ENCODE measurements around the gene POMT2.
A peak's percentile ranks its signal among the peaks of the same experiment; 100 is the strongest.

Gene POMT2

DNA sequence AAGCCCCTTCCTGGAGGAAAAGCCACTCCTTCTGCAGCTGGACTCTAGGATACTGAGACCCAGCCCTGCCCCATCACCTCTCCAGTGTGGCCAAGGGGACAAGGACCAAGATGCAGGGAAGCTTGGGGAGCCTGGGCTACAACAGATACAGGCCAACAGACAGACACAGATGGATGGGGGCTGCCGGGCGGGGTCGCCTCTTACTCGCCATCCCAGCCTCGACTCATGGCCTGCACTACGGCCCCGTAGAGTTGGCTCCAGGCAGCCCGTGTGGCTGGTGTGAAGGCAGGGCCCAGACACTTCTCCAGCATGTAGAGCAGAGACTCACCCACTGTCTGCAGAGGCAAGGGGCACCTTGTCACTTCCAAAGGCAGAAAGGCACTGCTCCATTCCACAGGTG lies 54.3 kb downstream of the POMT2 start:
- no peak for DNase-seq

DNA sequence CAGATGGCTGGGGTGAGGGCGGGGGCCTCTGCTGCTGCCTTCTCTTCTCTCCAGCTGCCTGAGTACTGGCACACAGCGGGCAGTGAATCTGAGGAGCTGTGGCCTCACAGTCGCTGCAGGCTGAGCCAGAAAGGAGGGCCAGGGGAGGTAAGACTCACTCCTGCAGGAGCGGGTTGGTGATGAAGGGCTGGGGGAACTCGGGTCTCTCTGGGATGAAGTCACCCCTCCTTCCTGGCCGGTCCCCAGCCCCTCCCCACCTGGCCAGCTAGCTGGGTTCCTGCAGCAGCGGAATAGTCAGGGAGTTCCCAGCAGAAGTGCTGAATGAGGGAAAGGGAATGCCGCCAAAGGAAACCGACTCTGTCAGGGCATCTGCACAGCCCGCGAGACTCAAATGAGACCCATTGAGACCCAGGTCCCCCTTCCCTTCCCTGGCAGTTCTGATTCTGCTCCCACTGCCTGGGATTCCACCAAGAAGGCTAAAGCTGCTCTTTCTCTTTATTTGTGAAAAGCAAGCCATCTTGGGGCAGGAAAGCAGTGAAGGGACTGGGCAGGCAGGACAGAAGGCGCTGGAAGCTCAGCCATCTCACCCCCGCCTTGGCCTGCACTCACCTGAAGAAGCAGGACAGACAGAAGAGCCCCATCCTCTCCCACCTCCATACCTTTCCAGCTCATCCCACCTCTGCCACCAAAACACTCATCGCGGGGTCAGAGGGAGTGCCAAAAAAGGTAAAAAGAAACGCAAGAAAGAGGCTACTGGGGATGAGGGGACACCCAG lies 54.9 kb downstream of the POMT2 start:
- DNase-seq = peak; percentile 90

DNA sequence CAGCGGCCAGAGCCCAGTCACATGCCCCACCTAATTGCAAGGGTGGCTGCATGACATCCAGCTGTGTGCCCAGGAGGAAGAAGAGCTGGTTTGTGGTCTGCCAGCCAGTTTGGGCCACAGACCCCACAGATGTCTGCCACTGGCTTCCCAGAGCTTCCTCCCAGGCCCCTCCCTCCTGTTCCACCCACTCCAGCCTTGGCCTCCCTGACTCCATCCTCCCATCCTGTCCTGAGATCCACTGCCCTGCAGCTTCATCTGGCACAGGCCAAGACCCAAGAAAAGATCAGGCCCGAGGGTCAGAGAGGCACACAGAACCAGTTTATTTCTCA lies 55.5 kb downstream of the POMT2 start:
- DNase-seq = no peak

DNA sequence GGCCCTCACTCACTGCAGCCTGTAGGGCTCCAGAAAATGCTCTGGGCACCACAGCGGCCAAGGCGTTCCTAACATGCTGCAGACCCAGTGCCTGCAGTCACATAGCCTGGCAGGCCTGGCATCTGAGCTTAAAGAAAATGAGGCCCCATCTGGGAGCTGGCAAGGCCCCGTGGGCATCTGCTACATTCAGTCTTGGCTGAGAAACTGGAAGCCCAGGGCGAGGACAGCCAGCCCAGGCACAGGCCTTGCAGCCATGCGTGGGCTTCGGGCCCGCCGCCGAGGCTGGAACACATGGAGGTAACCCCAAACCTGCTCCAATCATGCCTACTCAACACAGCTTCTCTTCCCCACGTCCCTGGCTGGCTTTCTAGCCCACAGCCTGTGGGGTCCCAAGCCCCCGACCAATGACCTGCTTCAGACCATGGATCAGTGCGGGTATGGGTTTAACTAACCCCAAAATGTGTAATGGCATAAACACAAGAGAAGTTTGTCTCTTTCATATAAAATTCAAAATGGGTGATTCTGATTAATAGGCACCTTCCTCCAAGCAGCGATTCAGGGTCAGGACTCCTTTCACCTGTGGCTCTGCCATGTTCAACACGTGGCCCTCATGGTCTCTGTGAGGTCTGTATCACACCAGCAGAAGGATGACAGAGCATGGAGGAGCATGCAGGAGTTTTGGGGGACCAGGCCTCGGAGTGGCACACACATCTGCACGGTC lies 56.1 kb downstream of the POMT2 start:
- DNase-seq = peak; percentile 91

DNA sequence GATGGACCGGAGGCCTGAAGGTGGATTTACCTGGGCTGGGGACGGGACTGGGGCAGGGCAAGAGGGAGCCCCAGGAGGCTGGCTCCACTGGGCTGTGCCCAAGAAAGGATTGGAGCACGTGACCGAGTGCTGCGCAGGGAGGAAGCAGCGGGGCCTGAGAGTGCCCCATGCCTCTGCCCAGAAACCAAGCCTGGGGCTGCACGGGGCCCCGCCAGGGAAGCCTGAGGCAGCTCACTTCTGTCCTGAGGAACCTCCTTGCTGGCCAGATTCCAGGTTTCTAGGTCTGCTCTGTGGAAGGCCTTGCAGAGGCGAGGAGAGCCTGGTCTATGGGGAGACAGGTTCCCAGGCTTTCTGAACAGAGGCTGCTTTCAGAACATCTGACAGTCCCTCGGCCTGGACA lies 60.1 kb downstream of the POMT2 start:
- DNase-seq = no peak

DNA sequence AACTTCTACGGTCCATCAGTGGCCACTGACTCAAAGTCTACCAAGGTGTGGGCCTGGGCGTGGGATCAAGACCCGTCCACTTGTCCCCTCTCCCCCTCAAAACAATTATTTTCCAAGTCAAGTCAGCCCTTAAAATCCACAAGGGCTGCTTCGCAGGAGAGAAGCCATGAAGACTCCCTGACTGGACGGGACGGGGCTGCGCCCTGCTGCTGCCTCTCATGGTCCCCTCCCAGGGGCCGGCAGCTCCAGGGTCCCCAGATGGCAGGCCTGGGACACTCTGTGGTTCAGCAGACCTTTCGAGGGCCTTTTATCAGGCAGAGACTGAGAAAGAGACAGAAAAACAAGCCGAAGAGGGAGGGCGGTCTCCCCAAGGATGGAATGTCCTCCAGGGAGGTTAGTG lies 60.5 kb downstream of the POMT2 start:
- DNase-seq = no peak

DNA sequence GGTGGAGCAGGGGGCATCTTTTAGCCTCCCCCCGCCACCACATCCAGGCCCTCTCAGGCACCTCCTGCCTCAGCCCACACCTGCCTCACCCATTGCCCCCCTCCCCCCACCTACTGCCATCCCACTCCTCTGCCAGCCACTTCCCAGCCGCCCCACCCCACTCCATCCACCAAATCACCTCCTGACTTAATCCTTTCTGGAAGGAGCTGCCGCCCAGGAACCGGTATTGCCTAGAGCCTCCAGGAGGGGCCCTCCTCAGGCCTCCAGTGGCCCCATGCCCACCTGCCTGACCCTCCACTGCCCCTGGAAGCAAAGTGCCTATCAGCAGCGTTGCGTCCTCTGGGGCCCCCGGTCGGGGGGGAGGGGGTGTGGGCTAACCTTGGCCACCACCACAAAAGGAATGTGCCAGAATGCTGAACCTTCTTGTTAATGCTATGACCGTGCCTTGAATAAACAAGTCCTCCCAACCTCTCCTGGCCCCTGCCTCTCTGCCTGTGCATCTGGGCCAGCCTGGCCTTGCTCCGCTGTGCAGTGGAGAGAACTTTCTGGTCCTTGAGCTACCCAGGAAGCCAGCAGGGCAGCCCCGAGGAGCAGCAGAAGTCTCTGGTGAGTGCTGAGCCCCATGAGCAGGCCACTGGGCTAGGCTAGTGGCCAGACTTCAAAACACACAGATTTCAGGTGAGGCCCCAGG lies 61.5 kb downstream of the POMT2 start:
- no peak for DNase-seq

DNA sequence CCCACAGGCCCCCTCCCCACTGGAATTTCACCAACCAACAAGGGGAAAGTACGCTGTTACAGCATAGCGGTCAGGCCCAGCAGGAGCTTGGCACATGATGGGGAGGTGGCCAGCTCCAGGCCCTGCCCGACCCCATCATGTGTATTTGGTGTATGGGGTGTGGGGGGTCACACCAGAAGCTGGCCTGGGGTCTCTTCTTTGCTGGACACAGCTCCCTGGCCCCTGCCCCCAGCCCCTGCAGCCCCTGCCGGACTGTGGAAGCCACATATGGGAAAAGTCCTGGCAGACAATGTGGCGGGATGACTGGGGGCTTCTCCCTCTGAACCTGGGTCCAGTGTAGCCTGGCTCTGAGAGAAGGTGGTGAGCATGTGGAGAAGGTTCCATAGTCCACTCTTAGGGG lies 62.1 kb downstream of the POMT2 start:
- DNase-seq = no peak

DNA sequence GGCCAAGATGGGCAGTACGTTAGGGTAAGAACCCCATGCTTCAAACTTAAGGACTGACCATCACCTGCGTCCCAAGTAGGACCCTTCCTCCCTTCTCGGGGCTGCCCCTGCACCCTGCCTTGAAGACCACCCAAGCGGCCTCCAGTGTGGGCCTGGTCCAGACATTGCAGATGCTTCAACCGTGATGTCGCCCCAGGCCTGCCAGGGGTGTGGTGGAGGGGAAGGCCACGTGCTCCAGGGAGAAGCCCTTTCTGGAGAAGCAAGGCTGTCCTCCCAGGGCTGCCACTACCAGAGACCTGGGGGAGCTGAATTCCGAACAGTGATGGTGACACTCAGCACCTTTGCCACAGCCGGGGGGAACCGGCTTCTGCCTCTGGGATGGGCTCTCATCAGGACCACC lies 63.0 kb downstream of the POMT2 start:
- no peak for DNase-seq

DNA sequence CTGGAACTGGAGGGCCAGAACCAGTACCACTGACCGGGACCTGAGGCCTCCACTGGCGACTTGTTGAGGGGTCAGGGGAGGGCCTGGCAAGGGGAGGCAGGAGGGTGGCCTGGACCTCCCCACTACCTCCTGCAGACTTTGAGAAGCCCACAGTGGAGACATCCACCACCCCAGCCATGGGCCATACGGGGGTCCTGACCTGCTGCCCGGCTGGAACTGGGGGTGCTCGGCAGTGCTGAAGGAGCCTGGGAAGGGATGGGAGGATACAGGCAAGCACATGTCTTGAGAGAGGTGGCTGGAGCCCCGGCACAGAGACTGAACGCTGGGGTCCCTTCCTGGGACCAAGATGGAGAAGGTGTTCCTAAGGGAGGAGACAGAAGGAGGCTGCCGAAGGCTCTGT lies 64.0 kb downstream of the POMT2 start:
- no peak for DNase-seq

DNA sequence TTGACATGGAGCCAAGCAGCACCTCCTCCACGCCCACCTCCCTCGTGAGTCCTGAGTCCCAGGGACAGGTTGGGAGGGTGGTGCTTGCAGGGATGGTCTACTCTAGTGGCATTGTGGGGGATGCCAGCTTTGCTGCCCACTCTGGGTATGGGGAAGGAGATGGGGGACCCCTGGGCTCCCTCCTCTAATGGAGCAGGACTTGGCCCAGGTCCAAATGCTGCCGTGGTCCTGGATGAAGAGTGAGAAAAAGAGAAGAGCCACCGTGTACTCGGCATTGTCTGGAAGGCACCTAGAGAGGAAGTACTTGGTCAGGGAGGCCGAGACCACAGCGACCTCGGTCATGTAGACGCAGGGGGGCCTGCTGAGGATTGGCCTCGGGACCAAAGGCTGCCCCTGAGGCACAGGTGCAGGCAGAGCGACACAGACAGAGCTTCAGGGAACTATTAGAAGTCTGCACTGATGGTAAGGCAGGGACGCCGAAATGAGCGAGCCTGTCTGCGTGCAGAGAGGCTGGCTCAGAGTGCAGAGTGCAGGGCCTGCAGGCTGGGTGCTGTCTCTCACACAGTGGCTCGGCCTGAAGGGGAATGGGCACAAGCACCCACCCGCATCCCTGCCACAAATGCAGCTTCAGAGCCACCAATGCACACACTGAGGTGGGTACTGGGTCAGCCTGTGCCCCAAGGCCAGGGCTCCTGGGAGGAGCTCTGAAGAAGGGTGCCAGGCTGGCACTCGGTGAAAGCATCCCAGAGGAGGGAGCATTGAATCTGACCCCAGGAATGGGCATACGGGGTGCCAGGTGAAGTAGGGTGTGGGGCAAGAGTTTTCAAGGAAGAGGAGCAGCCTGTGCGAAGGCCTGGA lies 67.1 kb downstream of the POMT2 start:
- no peak for DNase-seq

DNA sequence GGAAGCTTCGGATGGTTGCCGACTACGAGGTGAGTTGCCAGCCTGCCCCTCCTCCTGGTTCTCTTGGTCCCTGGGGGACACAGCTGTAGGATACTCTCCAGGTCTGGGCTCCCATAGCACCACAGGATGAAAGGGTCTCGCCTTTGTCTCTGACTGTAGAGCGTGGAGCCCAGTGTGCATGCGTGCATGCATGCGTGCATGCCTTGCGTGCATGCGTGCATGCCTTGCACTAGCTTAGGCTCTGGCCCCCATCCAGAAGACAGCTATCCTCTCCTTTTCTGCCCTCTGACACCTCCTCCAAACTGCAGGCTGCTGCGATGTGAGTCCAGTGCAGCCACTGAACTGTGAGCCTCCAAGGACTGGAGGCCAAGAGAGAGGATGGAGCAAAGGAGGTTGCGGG lies 68.8 kb downstream of the POMT2 start:
- no peak for DNase-seq

DNA sequence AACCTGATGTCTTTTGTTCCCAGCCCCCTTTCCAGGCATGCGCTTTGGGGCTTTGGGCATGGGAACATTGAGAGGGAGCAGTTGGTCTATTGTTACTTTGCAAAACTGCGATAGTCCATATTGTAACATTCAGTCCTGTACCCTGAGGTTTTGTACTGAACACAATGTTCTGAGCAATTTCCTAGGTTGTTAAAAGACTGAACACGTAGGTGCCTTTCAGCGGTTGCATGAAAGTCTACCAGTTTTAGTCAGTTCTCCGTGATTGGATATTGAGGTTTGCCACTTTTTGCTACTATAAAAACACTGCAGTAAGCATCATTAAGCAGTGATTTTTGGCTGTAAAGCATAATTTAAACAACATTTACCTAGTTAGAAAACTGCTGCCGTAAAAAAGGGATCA lies 69.8 kb downstream of the POMT2 start:
- DNase-seq = no peak

DNA sequence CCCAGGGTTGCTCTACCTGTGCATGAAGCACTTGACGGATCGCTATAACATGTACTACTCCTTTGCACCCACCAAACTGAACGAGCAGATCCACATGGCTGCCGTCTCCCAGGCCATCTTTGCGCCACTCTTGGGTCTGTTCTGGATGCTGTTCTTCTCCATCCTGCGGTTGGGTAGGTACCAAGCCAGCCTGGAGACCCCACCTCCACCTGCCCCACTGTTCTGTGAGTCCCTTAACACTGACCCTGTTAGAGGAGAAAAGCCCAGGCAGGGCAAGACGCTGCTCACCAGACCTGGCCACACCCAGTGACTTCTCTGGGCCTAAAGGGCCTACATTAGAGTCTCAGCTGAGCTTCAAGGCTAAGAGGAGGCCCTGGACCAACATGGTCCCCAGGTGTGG lies 71.4 kb downstream of the POMT2 start:
- DNase-seq = no peak

DNA sequence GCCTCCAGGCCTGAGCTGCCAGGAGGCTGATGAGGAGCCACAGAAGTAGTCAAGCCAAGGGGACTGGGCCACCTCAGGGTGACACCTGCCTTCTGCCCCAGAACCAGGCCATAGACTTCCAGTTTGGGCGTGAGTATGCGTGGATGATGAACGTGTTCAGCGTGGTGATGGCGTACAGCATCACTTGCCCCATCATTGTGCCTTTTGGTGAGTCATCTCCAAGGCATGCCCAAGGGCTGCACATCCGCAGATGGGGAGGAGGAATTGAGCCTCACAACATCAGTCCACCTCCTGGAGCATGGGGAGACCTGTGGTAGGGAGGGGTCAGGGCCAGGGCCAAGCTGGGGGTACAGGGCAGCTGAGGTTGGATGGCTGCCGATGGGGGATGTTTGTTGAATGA lies 72.0 kb downstream of the POMT2 start:
- DNase-seq = no peak

DNA sequence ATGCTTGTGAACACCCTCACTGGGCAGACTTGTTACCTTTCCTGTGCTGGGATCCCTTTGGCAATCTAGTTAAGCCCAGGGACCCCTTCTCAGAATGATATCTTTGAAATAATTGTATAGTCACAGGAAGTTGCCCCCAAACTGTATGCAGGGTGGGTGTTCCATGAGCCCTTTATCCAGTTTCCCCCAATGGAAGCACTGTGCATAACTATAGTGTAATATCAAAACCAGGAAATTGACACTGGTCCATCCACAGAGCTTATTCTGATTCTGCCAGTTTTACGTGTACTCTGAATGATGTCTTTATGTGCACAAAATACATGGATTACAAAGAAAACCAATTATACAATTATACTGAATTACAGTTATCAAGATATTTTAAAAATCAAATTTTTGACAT lies 73.9 kb downstream of the POMT2 start:
- no peak for DNase-seq

DNA sequence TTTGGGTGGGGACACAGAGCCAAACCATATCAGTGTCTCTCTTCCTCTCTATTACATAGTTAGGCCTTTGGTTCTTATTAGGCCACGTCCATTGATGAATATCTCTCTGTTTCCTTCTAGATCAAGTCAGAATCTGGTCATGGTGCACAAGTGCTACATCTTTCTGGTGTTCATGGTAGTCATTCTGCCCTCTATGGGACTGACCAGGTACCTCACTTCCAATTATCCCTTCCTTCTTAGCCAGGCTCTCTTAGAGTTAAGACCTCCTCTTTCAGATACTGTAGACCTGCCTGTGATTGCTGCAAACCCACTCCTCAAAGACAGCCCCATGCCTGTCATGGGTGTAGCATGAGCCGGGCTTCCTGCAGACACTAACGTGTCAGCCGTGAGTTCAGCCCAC lies 74.9 kb downstream of the POMT2 start:
- DNase-seq = no peak

DNA sequence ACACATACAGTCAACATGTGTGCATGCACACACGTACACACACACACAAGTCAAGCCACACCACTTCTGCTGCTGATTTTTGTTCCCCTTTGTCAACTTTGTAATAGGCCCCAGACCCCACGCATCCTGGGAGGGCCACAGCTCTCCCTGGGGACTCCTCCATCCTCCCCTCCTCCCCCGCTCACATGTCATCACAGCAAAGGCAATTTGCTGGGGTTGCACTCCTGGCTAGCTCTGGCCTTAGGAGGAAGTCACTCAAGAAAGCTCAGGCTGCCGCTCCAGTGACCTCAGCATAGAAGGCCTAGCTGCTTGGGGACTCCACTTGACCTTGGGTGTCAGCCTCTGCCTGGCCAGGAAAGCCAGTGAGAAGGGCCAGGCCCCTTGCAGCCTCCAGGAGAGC lies 76.8 kb downstream of the POMT2 start:
- DNase-seq = no peak

DNA sequence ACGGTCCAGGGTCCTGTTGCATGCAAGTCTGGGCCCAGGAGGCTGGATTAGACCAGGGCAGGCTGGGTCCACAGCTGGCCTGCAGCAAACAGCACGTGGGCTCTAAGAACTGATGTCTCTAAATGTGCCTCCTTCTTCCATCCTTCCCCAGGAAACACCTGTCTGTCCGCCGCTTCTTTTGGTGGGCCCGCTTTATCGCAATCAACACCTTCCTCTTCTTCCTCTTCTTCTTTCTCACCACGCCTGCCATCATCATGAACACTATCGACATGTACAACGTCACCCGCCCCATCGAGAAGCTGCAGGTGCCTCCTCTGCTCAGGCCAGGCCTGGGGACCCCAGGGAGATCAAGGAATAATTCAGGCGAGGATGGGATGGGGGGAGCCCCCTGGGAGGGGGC lies 77.9 kb downstream of the POMT2 start:
- DNase-seq = no peak

DNA sequence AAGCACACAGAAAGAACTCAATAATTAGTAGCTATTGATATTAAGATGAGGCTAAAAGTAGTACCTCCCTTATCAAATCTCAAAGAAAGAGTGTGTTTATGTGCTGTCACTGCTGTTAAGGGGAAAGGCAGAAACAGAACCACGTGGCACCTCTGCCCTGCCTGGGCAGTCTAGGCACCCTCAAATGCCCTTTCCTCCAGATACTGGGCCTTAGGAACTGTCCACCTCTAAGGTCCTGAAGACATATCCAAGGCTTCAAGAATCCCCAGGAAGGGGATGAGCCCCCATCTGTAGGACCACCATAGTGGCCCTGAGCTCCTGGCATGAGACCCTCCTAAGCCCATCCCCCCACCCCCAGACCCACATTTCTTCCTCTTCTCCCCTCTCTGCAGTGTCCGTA lies 78.7 kb downstream of the POMT2 start:
- DNase-seq = no peak

DNA sequence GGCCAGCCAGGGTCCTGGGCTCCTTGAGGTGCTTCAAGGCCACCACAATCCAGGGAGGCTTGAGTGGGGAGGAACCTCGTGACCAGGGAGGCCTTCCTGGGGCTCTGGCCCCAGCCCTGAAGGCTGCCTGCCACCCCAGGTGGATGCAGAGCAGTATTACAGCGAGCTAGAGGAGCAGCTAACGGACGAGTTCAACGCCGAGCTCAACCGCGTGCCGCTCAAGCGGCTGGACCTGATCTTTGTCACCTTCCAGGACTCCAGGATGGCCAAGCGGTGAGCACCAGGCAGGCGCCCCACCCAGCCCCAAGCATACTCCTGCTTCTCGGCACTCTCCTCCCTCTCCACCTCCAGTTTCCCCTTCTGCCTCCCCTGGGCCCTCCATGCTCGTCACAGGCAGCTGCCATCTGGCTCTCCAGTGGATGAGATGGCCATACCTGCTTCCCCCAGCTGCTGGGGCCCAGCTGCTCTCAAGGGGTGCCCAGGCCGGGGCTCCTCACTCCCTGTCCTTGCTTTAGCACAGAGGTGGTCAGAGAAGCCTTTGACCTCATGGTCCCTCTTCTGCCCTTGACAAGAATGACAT lies 80.3 kb downstream of the POMT2 start:
- peak; percentile 78 for DNase-seq

DNA sequence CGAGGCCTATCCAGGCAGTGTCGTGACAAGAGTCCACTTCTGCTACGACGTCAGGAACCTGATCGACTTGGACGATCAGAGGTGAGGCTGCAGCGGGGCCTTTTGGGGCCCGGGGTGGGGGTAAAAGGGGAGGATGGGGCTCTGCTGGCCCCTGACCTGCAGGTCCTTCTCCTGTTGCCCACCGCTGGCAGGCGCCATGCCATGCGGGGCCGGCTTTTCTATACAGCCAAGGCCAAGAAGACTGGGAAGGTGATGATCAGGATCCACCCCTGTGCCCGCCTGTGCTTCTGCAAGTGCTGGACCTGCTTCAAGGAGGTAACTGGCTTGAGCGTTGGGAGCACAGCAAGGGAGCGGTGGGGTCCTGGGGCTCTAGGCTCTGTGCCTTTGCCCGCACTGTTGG lies 81.3 kb downstream of the POMT2 start:
- DNase-seq = no peak

DNA sequence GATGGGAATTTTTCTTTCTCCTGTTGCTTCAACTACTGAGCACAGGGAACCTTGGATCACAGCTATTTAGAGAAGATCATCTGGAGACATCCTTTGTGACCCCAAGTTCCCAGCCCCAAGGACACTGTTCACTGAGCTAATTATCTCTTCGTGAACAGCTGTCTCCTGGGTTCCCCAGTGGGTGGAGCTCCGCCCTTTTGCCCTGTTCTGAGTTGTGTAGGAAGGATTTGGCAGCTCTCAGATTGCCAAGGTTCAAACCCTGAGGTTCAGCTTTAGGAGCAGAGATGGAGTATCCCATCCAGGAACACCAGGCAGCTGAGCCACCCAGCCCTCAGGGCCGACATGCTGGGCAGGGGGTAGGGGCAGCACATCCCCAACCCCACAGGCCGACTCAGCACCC lies 81.7 kb downstream of the POMT2 start:
- peak; percentile 52 for DNase-seq

All from NCI-H1694 (cell line).